ENCODE measurements around the gene CPZ.

Gene CPZ

GRCh38 chr4:8589823-8590545, 2.6 kb upstream of the CPZ start:
- H3K27me3 ChIP-seq (ENCODE audit: control insufficient read depth, insufficient read depth, low read length) = peaks cover 8% of the 10 kb centered on the region; the same call in 1 of the 2 replicates
- H3K4me1 ChIP-seq (ENCODE audit: control insufficient read depth, insufficient read depth, low read length) = peaks cover 14% of the 10 kb centered on the region
- no peaks in the 10 kb centered on the region for H3K36me3 ChIP-seq (ENCODE audit: control insufficient read depth, insufficient read depth, low read length)

GRCh38 chr4:8590546-8590880, 2.1 kb upstream of the CPZ start:
- Histone ChIP-seq H3K27me3 (ENCODE audit: control insufficient read depth, insufficient read depth, low read length) (peaks cover 8% of the 10 kb centered on the region; the same call in 1 of the 2 replicates), H3K9ac (ENCODE audit: low read depth, low read length) (no peak overlapping the region), H3K9me3 (ENCODE audit: control insufficient read depth, insufficient read depth, low read length) (no peaks in the 10 kb centered on the region), H3K36me3 (ENCODE audit: control insufficient read depth, insufficient read depth, low read length) (no peaks in the 10 kb centered on the region), H3K4me3 (ENCODE audit: low read depth, low read length) (no peak overlapping the region), H3K27ac (ENCODE audit: low read depth, low read length) (no peak overlapping the region), H3K4me1 (ENCODE audit: control insufficient read depth, insufficient read depth, low read length) (peaks cover 14% of the 10 kb centered on the region)

More at GRCh38 chr4:8589823-8590545, 2.6 kb upstream of the CPZ start:
- H3K9ac ChIP-seq (ENCODE audit: low read depth, low read length) = no peak overlapping the region
- H3K4me3 ChIP-seq (ENCODE audit: low read depth, low read length) = no peak overlapping the region
- no peak overlapping the region for H3K27ac ChIP-seq (ENCODE audit: low read depth, low read length)
- H3K9me3 ChIP-seq (ENCODE audit: control insufficient read depth, insufficient read depth, low read length) = no peaks in the 10 kb centered on the region

- H3K9ac ChIP-seq (ENCODE audit: low read depth, low read length) = no peak overlapping the region
- H3K36me3 ChIP-seq (ENCODE audit: control insufficient read depth, insufficient read depth, low read length) = no peaks in the 10 kb centered on the region
- peaks cover 8% of the 10 kb centered on the region; the same call in 1 of the 2 replicates for H3K27me3 ChIP-seq (ENCODE audit: control insufficient read depth, insufficient read depth, low read length)
- no peaks in the 10 kb centered on the region for H3K9me3 ChIP-seq (ENCODE audit: control insufficient read depth, insufficient read depth, low read length)
- no peak overlapping the region for H3K4me3 ChIP-seq (ENCODE audit: low read depth, low read length)
- peaks cover 14% of the 10 kb centered on the region for H3K4me1 ChIP-seq (ENCODE audit: control insufficient read depth, insufficient read depth, low read length)
- H3K27ac ChIP-seq (ENCODE audit: low read depth, low read length) = no peak overlapping the region
Measured at GRCh38 chr4:8591114-8591513, 1.5 kb upstream of the CPZ start.

GRCh38 chr4:8591626-8592365, 769 bp upstream of the CPZ start:
- Histone ChIP-seq H3K4me3 (ENCODE audit: low read depth, low read length) (peak overlapping the region; percentile 74; the same call in 1 of the 2 replicates), H3K27me3 (ENCODE audit: control insufficient read depth, insufficient read depth, low read length) (peaks cover 8% of the 10 kb centered on the region; the same call in 1 of the 2 replicates), H3K9ac (ENCODE audit: low read depth, low read length) (no peak overlapping the region), H3K27ac (ENCODE audit: low read depth, low read length) (no peak overlapping the region), H3K9me3 (ENCODE audit: control insufficient read depth, insufficient read depth, low read length) (no peaks in the 10 kb centered on the region), H3K36me3 (ENCODE audit: control insufficient read depth, insufficient read depth, low read length) (0 out of 2 replicates have a peak, but pooled peaks cover 4% of the 10 kb centered on the region), H3K4me1 (ENCODE audit: control insufficient read depth, insufficient read depth, low read length) (peaks cover 14% of the 10 kb centered on the region)

- H3K27me3 ChIP-seq (ENCODE audit: control insufficient read depth, insufficient read depth, low read length) = peaks cover 8% of the 10 kb centered on the region; the same call in 1 of the 2 replicates
- no peak overlapping the region for H3K27ac ChIP-seq (ENCODE audit: low read depth, low read length)
- 0 out of 2 replicates have a peak, but pooled peaks cover 6% of the 10 kb centered on the region for H3K36me3 ChIP-seq (ENCODE audit: control insufficient read depth, insufficient read depth, low read length)
- H3K9ac ChIP-seq (ENCODE audit: low read depth, low read length) = peak overlapping the region; percentile 53
- H3K4me3 ChIP-seq (ENCODE audit: low read depth, low read length) = peak overlapping the region; percentile 74
- H3K9me3 ChIP-seq (ENCODE audit: control insufficient read depth, insufficient read depth, low read length) = no peaks in the 10 kb centered on the region
- peaks cover 14% of the 10 kb centered on the region for H3K4me1 ChIP-seq (ENCODE audit: control insufficient read depth, insufficient read depth, low read length)
Measured at GRCh38 chr4:8593264-8594096, 915 bp downstream of the CPZ start.

GRCh38 chr4:8594097-8595038, 1.8 kb downstream of the CPZ start:
- Histone ChIP-seq H3K27me3 (ENCODE audit: control insufficient read depth, insufficient read depth, low read length) (peaks cover 8% of the 10 kb centered on the region; the same call in 1 of the 2 replicates), H3K27ac (ENCODE audit: low read depth, low read length) (no peak overlapping the region), H3K4me3 (ENCODE audit: low read depth, low read length) (no peak overlapping the region), H3K36me3 (ENCODE audit: control insufficient read depth, insufficient read depth, low read length) (peaks cover 8% of the 10 kb centered on the region; the same call in 1 of the 2 replicates), H3K4me1 (ENCODE audit: control insufficient read depth, insufficient read depth, low read length) (peaks cover 14% of the 10 kb centered on the region), H3K9me3 (ENCODE audit: control insufficient read depth, insufficient read depth, low read length) (no peaks in the 10 kb centered on the region), H3K9ac (ENCODE audit: low read depth, low read length) (no peak overlapping the region)

- no peak overlapping the region for H3K9ac ChIP-seq (ENCODE audit: low read depth, low read length)
- H3K36me3 ChIP-seq (ENCODE audit: control insufficient read depth, insufficient read depth, low read length) = peaks cover 13% of the 10 kb centered on the region
- H3K9me3 ChIP-seq (ENCODE audit: control insufficient read depth, insufficient read depth, low read length) = no peaks in the 10 kb centered on the region
- H3K27me3 ChIP-seq (ENCODE audit: control insufficient read depth, insufficient read depth, low read length) = peaks cover 8% of the 10 kb centered on the region; the same call in 1 of the 2 replicates
- no peak overlapping the region for H3K4me3 ChIP-seq (ENCODE audit: low read depth, low read length)
- no peak overlapping the region for H3K27ac ChIP-seq (ENCODE audit: low read depth, low read length)
- H3K4me1 ChIP-seq (ENCODE audit: control insufficient read depth, insufficient read depth, low read length) = peaks cover 14% of the 10 kb centered on the region
Measured at GRCh38 chr4:8595237-8596087, 2.9 kb downstream of the CPZ start.

GRCh38 chr4:8596891-8597290, 4.3 kb downstream of the CPZ start:
- Histone ChIP-seq H3K9me3 (ENCODE audit: control insufficient read depth, insufficient read depth, low read length) (no peaks in the 10 kb centered on the region), H3K36me3 (ENCODE audit: control insufficient read depth, insufficient read depth, low read length) (peaks cover 26% of the 10 kb centered on the region), H3K27ac (ENCODE audit: low read depth, low read length) (no peak overlapping the region), H3K4me3 (ENCODE audit: low read depth, low read length) (no peak overlapping the region), H3K4me1 (ENCODE audit: control insufficient read depth, insufficient read depth, low read length) (peaks cover 12% of the 10 kb centered on the region), H3K9ac (ENCODE audit: low read depth, low read length) (no peak overlapping the region), H3K27me3 (ENCODE audit: control insufficient read depth, insufficient read depth, low read length) (peaks cover 4% of the 10 kb centered on the region; the same call in 1 of the 2 replicates)

- Histone ChIP-seq H3K9ac (ENCODE audit: low read depth, low read length) (no peak overlapping the region), H3K27me3 (ENCODE audit: control insufficient read depth, insufficient read depth, low read length) (peaks cover 3% of the 10 kb centered on the region; the same call in 1 of the 2 replicates), H3K4me1 (ENCODE audit: control insufficient read depth, insufficient read depth, low read length) (peaks cover 8% of the 10 kb centered on the region), H3K9me3 (ENCODE audit: control insufficient read depth, insufficient read depth, low read length) (no peaks in the 10 kb centered on the region), H3K36me3 (ENCODE audit: control insufficient read depth, insufficient read depth, low read length) (peaks cover 30% of the 10 kb centered on the region), H3K27ac (ENCODE audit: low read depth, low read length) (no peak overlapping the region), H3K4me3 (ENCODE audit: low read depth, low read length) (no peak overlapping the region)
Measured at GRCh38 chr4:8597319-8597718, 4.8 kb downstream of the CPZ start.
